GM12801 (cell line): ENCODE data around the gene FOXRED1.

Experiments used
- TF ChIP-seq, protein P1 (sequence below): IDR thresholded peaks from one replicate; pipeline ENCODE4 v1.5.1; 2011; ENCODE audit warnings: control low read depth; ENCODE audit not compliant: insufficient read length; ENCODE audit errors: extremely low read depth

Gene FOXRED1

GRCh38 chr11:126268708-126269579, at the start of gene FOXRED1, which contains the start of gene SRPRA:
Gene FOXRED1 (plus strand): TSS chr11:126269154. CDS start chr11:126269207, 53 bp downstream.
Gene SRPRA (minus strand): TSS chr11:126268895. CDS start chr11:126268804, 91 bp downstream.
- TF ChIP-seq, protein P1, sequence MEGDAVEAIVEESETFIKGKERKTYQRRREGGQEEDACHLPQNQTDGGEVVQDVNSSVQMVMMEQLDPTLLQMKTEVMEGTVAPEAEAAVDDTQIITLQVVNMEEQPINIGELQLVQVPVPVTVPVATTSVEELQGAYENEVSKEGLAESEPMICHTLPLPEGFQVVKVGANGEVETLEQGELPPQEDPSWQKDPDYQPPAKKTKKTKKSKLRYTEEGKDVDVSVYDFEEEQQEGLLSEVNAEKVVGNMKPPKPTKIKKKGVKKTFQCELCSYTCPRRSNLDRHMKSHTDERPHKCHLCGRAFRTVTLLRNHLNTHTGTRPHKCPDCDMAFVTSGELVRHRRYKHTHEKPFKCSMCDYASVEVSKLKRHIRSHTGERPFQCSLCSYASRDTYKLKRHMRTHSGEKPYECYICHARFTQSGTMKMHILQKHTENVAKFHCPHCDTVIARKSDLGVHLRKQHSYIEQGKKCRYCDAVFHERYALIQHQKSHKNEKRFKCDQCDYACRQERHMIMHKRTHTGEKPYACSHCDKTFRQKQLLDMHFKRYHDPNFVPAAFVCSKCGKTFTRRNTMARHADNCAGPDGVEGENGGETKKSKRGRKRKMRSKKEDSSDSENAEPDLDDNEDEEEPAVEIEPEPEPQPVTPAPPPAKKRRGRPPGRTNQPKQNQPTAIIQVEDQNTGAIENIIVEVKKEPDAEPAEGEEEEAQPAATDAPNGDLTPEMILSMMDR: no peak

GRCh38 chr11:126219547-126219946, 49.4 kb upstream of the FOXRED1 start:
- TF ChIP-seq, protein P1: no peak

DNA sequence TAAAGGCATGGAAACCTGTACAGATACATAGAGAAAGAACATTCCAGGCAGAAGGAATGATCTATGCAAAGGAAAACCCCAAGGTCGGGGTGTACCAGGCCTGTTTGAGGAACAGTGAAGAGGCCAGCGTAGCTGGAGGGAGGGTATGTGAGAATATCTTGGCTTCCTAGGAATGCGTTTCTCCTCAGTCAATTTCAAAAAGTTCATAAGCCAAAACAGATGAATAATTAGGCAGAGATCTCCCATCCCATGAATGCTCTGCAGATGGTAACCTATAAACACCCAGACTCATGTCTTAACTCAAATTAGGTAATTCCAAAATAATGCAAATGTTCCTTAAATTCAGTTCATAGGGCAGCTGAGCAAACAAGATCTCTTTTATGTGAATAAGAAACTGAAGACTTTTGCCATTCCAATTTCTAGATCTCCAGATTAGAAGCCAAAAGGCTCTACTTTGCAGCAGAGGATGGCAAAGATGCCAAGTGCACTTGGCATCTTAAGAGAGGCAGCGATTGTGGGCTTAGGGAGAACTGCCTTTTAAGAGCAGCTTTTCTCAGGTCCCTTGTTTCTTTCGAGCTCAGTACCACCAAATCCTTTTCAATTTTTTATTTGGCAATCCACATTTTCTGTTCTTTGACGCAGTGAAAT, 44.2 kb upstream of the FOXRED1 start:
- TF ChIP-seq, protein P1: no peak

- TF ChIP-seq, protein P1: no peak
Observed at GRCh38 chr11:126225295-126225665, 43.7 kb upstream of the FOXRED1 start.

DNA sequence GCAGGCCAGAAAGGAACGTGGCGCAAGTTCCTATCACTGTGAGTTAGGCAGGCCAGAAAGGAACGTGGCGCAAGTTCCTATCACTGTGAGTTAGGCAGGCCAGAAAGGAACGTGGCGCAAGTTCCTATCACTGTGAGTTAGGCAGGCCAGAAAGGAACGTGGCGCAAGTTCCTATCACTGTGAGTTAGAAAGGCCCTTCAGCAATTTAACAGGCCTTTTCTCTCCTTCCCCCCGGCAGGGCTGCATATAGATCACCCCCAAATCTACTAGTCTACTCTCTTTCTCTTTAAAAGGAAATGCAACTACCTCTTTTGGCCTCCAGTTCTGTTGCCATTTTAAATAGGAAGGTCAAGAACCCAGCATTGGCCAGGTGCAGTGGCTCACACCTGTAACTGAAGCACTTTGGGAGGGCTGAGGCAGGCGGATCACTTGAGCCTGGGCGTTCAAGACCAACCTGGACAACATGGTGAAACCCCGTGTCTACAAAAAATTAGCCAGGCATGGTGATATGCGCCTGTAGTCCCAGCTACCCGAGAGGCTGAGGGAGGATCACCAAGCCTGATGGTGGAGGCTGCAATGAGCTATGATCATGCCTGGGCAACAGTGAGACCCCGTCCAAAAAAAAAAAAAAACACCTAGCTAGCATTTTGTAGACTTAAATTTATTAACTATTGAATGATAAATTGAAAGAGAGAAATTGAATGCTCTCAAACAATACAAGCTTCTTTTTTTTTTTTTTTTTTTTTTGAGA, 42.4 kb upstream of the FOXRED1 start:
- TF ChIP-seq, protein P1: no peak

DNA sequence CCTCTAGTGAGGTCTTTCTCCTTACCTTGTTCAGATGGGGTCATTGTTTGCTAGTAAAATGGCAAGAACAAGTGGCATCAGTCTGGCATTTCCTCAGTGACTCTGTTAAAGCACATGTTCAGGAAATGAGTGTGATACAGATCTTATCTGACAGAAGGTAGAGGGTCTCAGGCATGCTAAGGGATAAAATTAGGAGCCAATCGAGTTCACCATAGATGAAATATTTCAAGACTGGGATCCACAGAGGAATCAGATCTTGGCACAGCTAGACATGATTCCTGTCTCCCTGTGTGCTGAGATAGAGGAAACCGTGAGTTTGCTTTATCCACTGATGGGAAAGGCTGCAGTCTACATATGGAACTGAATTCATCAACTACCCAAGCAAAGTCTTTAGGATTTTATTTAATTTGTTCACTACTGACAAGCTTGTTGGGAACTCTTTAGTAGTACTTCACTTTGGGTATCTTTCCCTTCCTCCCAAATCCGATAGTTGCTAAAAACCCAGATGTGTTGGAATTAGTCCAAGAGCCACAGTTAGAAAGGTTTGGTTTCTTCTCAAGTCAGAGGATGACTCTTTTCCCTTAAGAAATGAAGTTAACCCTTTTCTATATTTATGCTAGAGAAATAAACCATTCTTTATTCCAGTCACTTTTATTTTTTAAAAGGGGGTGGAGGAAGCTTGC, 39.0 kb upstream of the FOXRED1 start:
- TF ChIP-seq, protein P1: no peak
